ENCODE measurements around the gene RFTN1.

The RFTN1 gene

DNA sequence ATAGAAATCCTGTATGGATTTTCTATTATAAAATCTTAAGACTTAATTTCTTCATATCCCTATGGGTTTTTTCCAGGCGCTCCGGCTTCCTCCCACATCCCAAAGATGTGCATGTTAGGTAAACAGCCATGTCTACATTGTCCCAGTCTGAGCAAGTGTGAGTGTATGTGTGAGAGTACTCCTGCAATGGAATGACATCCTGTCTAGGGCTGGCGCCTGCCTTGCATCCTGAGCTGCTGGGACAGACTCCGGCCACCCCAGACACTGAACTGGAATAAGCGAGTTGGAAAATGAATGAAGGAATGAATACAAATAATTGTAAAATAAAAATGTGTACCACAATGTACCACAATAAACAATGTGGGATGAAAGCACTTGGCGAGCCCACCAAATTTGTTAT, 69.2 kb downstream of the RFTN1 start:
- no peak overlapping the region for H3K4me3 ChIP-seq (ENCODE audit: low read length)
- no peak for TF ChIP-seq ZNF274 (IDR thresholded peaks at IDR 0.05; ENCODE audit: low read depth, low read length)

DNA sequence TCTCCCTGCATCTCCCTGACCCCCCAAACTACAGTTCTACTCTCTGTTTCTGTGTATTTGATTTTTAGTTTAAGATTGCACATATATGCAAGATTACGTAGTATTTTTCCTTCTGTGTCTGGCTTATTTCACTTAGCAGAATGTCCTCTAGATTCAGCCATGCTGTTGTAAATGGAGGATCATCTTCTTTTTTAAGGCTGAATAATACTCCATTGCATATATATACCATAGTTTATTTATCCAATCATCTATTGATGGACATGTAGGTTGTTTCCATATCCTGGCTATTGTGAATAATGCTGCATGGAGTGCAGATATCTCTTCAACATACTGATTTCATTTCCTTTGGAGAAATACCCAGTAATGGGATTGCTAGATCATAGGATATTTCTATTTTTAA, 70.8 kb downstream of the RFTN1 start:
- TF ChIP-seq ZNF274 (IDR thresholded peaks at IDR 0.05; ENCODE audit: low read depth, low read length): no peak
- no peak overlapping the region for H3K4me3 ChIP-seq (ENCODE audit: low read length)

DNA sequence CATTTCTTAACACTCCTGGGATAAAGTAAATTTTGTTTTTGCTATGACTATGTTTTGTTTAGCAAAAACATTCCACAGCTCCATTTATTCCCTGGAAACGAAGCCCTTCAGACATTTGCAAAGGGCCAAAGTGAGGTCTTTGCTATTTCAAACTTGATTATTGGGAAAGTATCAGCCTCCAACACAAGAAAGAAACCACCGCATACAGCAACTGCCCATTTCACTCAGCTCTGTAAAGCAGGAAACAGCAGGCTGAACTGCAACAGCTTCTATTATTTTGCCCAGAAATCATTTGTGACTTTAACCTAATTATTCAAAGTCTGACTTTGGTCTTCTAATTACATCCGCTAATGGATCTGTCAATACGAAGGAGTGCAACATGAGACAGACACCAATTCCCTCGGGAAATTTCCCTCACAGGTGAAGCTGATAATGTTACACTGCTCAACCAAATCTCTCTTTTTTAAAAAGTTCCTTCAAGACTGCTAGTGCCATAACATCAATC, 72.1 kb downstream of the RFTN1 start:
- no peak overlapping the region; the same call in 1 of the 2 replicates for H3K4me3 ChIP-seq (ENCODE audit: low read length)
- TF ChIP-seq ZNF274 (IDR thresholded peaks at IDR 0.05; ENCODE audit: low read depth, low read length): no peak

DNA sequence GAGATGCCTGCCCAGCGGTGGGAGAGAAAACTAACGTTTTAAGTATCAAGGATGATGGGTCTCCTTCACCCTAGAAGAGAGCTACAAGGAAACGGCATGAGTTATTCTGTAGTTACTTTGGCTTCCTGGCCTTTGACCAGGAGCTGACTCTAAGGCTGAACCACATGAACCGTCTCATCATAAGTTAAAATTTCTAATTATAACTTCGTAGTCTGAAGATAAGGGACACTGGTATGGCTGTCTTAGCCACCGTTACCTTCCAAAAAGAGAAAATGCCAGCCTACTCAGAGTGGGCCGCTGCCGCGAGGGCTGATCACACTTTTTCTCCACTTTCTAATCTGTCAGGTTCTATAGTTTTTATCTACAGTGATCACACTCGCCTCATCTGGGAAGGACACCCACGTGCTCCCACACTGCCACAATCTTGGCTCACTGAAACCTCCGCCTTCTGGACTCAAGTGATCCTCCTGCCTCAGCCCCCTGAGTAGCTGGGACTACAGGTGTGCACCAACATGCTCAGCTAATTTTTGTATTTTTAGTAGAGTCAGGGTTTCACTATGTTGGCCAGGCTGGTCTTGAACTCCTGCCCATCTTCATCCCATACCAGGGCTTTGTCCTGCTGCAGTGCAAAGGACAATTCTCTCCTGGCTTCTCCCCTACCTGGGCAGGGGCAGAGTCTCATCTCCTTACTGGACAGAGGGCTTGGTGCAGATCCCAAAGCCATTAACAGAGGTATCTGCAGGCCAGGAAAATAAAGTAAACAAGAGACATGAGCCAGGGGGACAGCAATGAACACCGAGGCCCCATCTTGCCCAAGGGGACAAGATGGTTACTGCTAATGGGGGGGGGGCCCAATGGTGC, 73.4 kb downstream of the RFTN1 start:
- TF ChIP-seq ZNF274 (IDR thresholded peaks at IDR 0.05; ENCODE audit: low read depth, low read length): no peak
- H3K4me3 ChIP-seq (ENCODE audit: low read length): no peak overlapping the region

DNA sequence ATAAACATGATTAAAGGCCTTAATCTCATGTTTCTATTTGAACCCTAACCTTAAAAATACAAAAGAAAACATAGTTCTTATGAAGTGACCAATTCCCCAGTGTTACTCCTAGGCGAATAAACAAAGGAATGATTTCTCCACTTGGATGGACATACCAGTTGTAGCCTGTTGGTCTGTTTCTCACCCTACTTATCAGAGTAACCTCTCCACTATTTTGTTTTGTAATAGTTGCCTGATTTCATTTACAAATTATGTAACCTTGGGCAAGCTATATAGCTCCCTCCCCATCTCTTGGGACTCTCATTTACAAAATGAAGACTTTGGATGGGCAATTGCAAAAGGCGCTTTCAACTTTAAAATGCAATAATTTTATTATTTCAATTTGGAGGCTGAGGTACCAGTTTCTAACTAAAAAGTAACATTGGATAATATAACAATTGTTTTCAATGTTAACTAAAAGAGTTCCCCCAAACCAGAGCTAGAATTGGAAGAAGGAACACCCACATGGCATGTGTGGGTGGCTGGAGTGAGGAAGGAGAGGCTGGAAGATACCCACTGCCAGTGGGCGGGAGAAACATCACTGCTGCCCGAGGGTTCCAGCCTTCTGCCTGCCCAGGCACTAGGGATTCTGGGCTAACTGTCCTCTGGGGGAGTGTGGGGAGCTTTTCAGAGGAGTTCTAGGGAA, 74.2 kb downstream of the RFTN1 start:
- no peak for TF ChIP-seq ZNF274 (IDR thresholded peaks at IDR 0.05; ENCODE audit: low read depth, low read length)
- H3K4me3 ChIP-seq (ENCODE audit: low read length): no peak overlapping the region

DNA sequence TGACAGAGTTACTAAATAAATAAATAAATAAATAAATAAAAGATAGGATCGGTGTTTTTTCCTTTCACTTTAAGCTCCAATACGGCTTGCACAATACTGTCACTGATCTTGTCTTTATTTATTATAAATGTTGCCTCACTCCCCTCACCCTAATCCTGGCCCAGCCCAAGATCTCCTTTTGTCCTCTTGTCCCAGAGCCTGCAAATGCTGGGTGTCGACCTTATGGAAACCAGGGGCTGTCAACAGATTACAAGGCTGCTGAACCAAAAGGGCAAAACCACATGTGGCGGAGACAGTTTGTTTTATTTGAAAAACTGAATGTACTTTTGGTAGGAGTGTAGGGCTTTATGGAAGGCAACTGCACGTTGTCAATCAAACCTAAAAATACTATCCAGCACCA, 75.9 kb downstream of the RFTN1 start:
- H3K4me3 ChIP-seq (ENCODE audit: low read length): no peak overlapping the region
- no peak for TF ChIP-seq ZNF274 (IDR thresholded peaks at IDR 0.05; ENCODE audit: low read depth, low read length)

DNA sequence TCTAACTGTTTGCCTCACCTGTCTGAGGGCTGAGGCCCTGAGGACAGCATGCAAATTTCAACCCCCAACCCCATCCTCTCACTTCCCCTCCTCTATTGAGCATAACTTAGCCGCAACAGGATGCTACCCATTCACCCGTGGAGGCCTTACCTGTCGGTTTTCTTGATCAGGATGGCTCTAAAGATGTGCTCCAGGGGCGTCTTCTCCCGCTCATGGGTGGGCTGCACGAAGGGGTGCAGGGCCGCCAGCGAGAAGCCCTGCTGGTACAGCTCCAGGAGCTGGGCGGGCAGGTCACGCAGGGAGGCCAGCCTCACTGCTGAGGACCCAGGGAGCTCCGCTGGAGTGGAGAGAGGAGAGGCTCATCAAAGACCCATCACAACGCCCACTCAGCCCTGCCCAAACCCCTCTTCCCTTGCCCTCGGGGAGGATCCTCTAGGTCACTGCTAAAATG, 79.8 kb downstream of the RFTN1 start:
- H3K4me3 ChIP-seq (ENCODE audit: low read length): no peak overlapping the region; the same call in 1 of the 2 replicates
- no peak for TF ChIP-seq ZNF274 (IDR thresholded peaks at IDR 0.05; ENCODE audit: low read depth, low read length)

DNA sequence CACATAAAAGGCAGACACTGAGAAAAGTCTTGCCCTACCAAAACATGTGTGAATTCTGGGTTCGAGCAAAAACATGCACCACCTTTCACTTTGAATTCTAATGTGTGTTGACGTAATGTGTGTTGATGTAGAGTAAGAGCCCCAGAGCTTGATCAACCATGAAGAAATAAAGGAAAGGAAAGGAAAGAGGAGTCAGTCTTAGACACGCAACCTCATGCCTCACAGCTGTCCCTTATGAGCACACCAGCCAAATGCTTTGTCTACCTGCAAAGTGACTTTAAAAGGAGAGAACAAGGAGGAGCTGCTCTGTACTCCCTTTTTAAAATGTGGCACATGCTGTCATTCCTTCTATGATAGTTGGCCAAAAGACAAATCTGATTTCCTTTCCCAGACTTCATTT, 80.8 kb downstream of the RFTN1 start:
- H3K4me3 ChIP-seq (ENCODE audit: low read length): peak overlapping the region; percentile 16; the same call in 1 of the 2 replicates
- no peak for TF ChIP-seq ZNF274 (IDR thresholded peaks at IDR 0.05; ENCODE audit: low read depth, low read length)

DNA sequence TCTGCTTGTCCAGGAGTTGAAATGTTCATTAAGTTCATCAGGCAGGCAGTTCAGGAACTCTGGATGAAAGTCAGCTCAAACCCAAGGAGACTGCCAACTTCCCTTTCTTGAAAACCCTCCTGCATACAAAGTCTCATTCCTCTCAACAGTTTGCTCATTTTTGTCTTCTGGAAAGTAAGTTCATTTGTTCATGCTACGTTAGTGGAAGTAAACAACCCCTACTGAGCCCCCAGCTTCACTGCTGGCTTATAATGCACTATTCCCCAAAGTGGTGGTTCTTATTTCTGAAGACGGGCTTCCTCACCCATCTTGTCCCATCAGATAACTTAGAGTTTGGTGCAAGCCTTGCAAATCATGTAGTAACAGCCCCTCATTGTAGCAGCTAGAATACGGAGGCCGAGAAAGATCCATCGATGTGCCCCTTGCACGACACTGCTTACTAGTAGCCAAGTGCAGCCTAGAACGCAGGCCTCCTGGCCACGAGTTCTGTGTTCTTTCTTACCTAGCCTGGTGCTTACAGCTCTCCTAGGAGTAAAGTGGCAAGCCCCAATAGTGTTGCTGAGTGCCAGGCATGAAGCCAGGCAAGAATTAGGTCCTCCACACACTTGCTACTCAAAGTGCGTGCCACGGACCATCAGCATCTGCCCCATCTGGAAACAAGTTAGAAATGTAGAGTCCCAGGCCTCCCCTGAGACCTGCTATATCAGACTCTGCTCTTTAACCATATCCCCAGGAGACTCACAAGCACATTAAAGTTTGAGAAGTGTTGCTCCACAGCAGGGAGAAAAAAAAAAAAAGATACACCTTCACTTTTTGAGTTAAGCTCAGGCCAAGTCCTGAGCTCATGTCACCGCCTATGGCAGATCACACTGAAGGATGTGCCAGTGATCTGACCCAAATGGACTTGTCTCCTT, 82.5 kb downstream of the RFTN1 start:
- no peak for TF ChIP-seq ZNF274 (IDR thresholded peaks at IDR 0.05; ENCODE audit: low read depth, low read length)

DNA sequence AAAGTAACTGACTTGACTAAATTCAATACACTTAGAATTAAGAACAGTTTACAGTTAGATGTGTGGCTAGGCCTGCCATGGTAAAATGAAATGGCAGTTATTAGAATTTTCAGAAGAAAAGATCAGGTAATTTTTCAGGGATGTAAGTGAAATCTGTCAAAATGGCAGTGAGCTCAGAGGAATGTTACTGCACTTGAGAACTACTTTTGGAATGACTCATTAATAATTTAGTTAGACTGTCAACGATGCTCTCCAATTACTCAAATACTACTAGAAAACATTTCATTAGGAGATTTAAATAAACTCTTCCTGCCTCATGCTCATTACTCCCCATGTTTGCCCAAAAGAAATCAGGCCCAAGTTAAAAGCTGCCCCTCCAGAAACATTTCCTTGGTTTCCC, 84.4 kb downstream of the RFTN1 start:
- TF ChIP-seq ZNF274 (IDR thresholded peaks at IDR 0.05; ENCODE audit: low read depth, low read length): no peak
- peak overlapping the region; percentile 40; the same call in 1 of the 2 replicates for H3K4me3 ChIP-seq (ENCODE audit: low read length)

More for the DNA sequence above, 82.5 kb downstream of the RFTN1 start:
- H3K4me3 ChIP-seq (ENCODE audit: low read length): peak overlapping the region; percentile 11; the same call in 1 of the 2 replicates

DNA sequence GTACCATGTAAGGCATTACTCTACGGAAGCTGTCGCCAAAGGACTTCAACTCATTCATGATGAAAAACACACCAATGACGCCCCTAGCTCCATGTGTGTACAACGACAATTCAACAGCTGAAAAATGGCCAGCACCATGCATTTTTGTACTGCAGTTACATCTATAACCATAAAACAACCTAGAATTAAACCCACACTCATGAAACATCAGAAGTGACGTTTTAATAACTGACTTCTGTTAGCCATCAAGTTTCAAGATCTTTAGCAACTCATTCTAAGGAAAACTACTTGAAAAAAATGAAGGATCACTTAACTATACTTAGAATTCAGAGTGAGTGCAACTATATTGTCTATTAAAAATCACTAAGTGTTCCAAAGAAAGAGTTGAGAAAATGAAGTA, 84.9 kb downstream of the RFTN1 start:
- TF ChIP-seq ZNF274 (IDR thresholded peaks at IDR 0.05; ENCODE audit: low read depth, low read length): no peak
- H3K4me3 ChIP-seq (ENCODE audit: low read length): no peak overlapping the region

DNA sequence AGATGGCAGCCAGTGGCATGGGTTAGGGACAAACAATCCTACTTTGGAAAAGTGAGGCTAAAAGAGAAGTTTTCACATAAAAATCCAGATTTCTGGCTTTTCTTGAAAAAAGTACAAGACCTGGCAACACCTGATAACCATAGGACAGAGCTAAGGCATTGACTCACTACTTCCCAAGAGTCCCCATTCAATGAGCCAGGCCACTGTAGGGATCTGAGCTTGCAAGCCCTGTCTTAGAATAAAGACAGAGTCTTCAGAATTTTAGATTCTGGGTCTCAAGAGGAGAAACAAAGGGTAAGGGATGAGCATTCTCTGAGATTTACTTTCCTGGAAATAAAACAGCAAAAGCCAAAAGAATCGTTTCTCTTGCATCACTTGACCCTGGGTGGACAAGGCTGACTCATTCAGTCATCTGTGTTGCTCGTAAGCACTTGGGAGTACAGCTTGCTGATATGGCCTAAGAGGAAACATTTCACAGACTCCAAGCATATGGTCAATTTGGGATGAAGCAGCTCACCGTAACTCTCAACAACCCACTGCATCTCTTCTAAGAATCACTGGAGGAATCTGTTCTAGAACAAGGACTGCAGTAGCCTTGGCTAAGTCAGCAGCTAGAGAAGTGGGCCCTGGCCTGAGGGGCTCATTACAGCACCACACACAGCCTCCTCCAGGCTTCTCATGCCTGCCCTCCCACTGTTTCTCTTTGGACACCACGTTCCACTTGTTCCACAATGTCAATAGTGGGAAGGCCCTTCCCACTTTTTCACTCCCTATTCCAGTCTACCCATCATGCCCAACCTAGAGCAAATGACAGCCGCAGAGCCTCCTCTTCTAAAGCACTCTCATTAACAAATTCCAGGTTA, 86.2 kb downstream of the RFTN1 start:
- no peak overlapping the region for H3K4me3 ChIP-seq (ENCODE audit: low read length)
- no peak for TF ChIP-seq ZNF274 (IDR thresholded peaks at IDR 0.05; ENCODE audit: low read depth, low read length)

DNA sequence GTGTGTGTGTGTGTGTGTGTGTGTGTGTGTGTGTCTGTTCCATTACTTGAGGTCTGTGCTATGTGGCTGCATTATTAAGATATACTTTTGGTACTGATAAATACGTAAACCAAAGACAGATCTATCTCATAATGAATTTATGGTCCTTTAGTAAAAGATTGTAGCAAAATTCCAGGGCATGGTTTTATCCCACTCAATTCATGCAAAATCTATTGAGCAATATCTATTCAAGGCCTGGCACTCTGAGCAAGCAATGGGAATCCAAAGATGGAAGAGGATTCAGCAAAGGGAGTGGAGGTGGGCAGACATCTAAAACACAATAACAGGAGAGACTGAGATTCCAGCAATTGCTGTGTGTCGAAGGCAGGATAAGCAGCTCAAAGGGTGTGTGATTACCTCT, 86.8 kb downstream of the RFTN1 start:
- H3K4me3 ChIP-seq (ENCODE audit: low read length): no peak overlapping the region
- no peak for TF ChIP-seq ZNF274 (IDR thresholded peaks at IDR 0.05; ENCODE audit: low read depth, low read length)

Measured in GM08714 (cell line).